Esophagus squamous epithelium (tissue), 5 donors: ENCODE measurements around the gene MEA1. TPM values are rescaled to one million over a fixed set of nuclear protein-coding genes. Genes with fewer than 3 reads are reported as not detected.

Source experiments
- DNase-seq: peaks from one replicate; lab custom pipeline; 2025; lab: John Stamatoyannopoulos, UW
- H3K27ac ChIP-seq, 4 donors: fragments of 200-600 bp; sonication (generic); one replicate each; pipeline ENCODE4 v1.5.1; 2016 to 2019; ENCODE audit warnings: mild to moderate bottlenecking in 1 of 4
- H3K27me3 ChIP-seq, 4 donors: fragments of 200-600 bp; sonication (generic); 1 replicate in 3 of 4; 2 replicates in 1 of 4; pipeline versions ENCODE4 v1.5.1 to v1.6.0; 2017 to 2021; ENCODE audit warnings: antibody characterized with exemption in 1 of 4
- H3K36me3 ChIP-seq, 3 donors: fragments of 200-600 bp; sonication (generic); one replicate each; pipeline ENCODE4 v1.5.1; 2016 to 2019
- H3K4me1 ChIP-seq, 3 donors: fragments of 200-600 bp; sonication (generic); one replicate each; pipeline ENCODE4 v1.5.1; 2017 to 2019
- H3K4me3 ChIP-seq, 4 donors: fragments of 200-600 bp; sonication (generic); 1 replicate in 3 of 4; 2 replicates in 1 of 4; pipeline ENCODE4 v1.5.1; 2016 to 2019; ENCODE audit warnings: mild to moderate bottlenecking in 2 of 4, moderate library complexity in 1 of 4
- H3K9me3 ChIP-seq, 3 donors: fragments of 200-600 bp; sonication (generic); one replicate each; pipeline ENCODE4 v1.5.1; 2016 to 2019
- POLR2A ChIP-seq, 4 donors: fragments of 450-650 bp; IDR thresholded peaks; one replicate each; pipeline ENCODE4 v1.6.1; 2017; ENCODE audit warnings: antibody characterized with exemption in 4 of 4, mild to moderate bottlenecking in 4 of 4, moderate library complexity in 3 of 4
- WGBS, 2 donors: methylation state at CpG; one replicate each; pipeline ENCODE4 v1.1.5; 2018; 5-methylcytosine and 5-hydroxymethylcytosine counted together
- intact Hi-C: fragments of 100-400 bp; cut with DNase I; formaldehyde crosslinking; loops from one replicate; pipeline ENCODE4 v1.15.0; 2022
- total RNA-seq, 4 donors: library from RNA; depleted of rRNA; stranded (reverse); fragments of >200 nt; gene quantifications; one replicate each; pipeline ENCODE4 v1.1.0, GENCODE V29; 2016
- TF ChIP-seq, protein P1 (sequence below), 6 experiments: fragments of 450-650 bp in 4 of 6; fragments of 200-600 bp in 2 of 6; sonication (generic) in 2 of 6; IDR thresholded peaks; one replicate each; pipeline ENCODE4 v1.5.1; 2016 to 2019; ENCODE audit warnings: antibody characterized with exemption in 6 of 6, mild to moderate bottlenecking in 4 of 6, moderate library complexity in 4 of 6
- donor health status: DM: yes; HTN: yes; CAD: no.

Gene MEA1
- total RNA-seq, 4 donors from 2014 or later = 28.9 to 56.6 (median 49.1) TPM

DNA sequence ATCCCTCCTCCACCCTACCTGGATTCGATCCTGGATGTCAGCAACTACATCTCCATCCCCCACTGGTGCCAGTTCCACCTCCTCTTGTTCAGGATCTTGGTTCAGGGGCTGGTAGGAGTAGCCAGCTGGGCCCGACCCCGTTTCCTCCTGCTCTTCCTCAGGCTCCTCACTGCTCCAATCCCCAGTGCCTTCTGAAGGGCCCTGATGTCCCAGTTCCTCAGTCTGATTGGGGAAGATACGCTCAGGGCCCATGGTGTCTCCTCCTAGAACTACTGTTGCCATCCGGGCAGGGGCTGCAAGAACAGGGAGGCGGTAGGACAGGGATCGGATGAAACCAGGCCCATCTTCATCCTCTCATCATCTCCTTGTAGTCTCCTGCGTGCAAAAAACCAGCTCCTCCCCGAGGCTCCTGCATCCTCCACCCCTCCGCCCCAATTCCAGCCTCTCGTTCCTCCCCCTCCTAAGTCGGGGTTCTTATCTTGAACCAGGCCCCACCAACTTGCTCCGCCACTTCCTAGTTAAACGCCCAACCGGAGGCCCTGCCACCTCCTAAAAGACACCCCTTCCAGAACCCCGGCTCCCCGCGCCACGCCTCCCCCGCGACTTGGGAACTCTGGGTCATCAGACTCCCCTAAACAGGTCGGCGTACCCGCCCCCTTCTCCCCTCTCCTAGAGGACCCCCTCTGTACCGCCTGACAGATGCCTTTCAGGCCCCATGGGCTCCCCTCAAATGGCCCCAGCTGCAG is 476 bp downstream of the MEA1 start:
- peaks cover 35 to 55% (median 44%) of the 10 kb centered on the region in 3 donors for H3K4me1 ChIP-seq
- intact Hi-C loops = no loop called here
- WGBS, 2 donors = 0% methylated on average over 12 to 14 of the region's 25 CpGs
- H3K9me3 ChIP-seq = no peaks in the 10 kb centered on the region
- no peak for TF ChIP-seq POLR2A (IDR thresholded peaks at IDR 0.05)
- TF ChIP-seq, protein P1, sequence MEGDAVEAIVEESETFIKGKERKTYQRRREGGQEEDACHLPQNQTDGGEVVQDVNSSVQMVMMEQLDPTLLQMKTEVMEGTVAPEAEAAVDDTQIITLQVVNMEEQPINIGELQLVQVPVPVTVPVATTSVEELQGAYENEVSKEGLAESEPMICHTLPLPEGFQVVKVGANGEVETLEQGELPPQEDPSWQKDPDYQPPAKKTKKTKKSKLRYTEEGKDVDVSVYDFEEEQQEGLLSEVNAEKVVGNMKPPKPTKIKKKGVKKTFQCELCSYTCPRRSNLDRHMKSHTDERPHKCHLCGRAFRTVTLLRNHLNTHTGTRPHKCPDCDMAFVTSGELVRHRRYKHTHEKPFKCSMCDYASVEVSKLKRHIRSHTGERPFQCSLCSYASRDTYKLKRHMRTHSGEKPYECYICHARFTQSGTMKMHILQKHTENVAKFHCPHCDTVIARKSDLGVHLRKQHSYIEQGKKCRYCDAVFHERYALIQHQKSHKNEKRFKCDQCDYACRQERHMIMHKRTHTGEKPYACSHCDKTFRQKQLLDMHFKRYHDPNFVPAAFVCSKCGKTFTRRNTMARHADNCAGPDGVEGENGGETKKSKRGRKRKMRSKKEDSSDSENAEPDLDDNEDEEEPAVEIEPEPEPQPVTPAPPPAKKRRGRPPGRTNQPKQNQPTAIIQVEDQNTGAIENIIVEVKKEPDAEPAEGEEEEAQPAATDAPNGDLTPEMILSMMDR (IDR thresholded peaks at IDR 0.05) = no peak
- no peaks in the 10 kb centered on the region for H3K27me3 ChIP-seq
- H3K27ac ChIP-seq = peak overlapping the region; percentile 78 to 88 (median 82)
- H3K4me3 ChIP-seq = peak overlapping the region; percentile 68 to 91 (median 70)
- H3K36me3 ChIP-seq = peaks cover 20 to 59% (median 21%) of the 10 kb centered on the region in 3 donors
- DNase-seq = peak; percentile 74

DNA sequence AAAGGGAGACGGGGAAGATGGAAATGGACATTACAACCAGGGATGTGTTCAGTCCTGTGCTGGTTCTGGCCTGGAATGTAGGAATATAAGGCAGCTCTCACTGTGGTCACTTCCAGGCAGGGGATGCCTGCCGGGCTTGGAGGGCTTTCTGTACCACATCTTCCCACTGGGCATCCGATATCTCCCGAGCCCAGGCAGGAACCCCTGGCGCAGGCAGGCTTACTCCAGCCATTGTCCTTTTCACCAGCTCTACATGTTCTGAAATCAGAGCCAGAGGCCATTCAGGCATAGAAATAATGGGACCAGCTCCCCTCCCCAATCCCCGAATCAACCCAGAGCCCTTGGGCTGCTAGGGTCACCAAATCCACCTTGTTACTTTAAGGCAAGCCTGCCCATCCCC is 1.4 kb downstream of the MEA1 start:
- H3K4me3 ChIP-seq = peak overlapping the region in 1 of 4 donors; percentile 68
- TF ChIP-seq POLR2A (IDR thresholded peaks at IDR 0.05) = no peak
- TF ChIP-seq, protein P1 (IDR thresholded peaks at IDR 0.05) = no peak
- no peaks in the 10 kb centered on the region for H3K9me3 ChIP-seq
- H3K27me3 ChIP-seq = no peaks in the 10 kb centered on the region
- peaks cover 35 to 50% (median 41%) of the 10 kb centered on the region in 3 donors for H3K4me1 ChIP-seq
- DNase-seq = no peak
- WGBS, 2 donors = 39 to 73% methylated on average over 5 to 6 of the region's 6 CpGs
- peak overlapping the region in 1 of 4 donors; percentile 81 for H3K27ac ChIP-seq
- peaks cover 14 to 59% (median 15%) of the 10 kb centered on the region in 3 donors for H3K36me3 ChIP-seq
- intact Hi-C loops = no loop called here

DNA sequence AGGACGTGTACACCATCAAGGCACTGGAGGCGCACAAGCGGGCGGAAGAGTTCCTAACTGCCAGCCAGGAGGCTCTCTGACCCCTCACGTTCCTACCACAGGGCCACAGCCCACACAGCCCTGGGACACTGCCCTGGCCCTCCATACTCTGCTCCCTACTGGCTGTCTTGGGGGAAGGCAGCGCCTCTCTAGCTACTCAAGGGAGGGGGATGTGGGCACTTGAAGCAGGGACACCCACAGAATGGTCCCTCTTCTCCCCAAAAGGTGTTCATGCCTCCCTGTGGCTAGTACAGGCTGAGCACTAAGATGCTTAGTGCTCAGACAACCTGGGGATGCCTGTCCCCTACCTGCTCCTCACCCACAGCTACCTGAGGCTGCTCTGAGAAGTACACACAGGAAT is 2.5 kb downstream of the MEA1 start:
- peaks cover 26 to 39% (median 30%) of the 10 kb centered on the region in 3 donors for H3K4me1 ChIP-seq
- no peak overlapping the region for H3K4me3 ChIP-seq
- H3K36me3 ChIP-seq = peaks cover 21 to 63% (median 21%) of the 10 kb centered on the region in 3 donors
- no peaks in the 10 kb centered on the region for H3K27me3 ChIP-seq
- H3K27ac ChIP-seq = no peak overlapping the region
- whole genome bisulfite sequencing, 2 donors = 68 to 92% methylated on average over 4 of the region's 6 CpGs
- no peak for DNase-seq
- no peaks in the 10 kb centered on the region for H3K9me3 ChIP-seq
- intact Hi-C loops = no loop called here
- no peak for TF ChIP-seq POLR2A (IDR thresholded peaks at IDR 0.05)
- TF ChIP-seq, protein P1 (IDR thresholded peaks at IDR 0.05) = no peak

DNA sequence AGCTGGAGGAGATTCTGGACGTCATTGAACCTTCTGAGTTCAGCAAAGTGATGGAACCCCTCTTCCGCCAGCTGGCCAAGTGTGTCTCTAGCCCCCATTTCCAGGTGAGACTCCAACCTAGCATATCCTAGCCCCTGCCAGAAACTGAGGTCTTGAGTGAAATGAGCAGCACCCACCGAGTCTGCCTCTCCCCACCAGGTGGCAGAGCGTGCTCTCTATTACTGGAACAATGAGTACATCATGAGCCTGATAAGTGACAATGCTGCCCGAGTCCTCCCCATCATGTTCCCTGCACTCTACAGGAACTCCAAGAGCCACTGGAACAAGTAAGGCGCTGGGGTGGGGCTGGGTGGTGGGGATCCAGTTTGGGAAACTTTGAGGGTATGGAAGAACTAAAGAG is 4.6 kb downstream of the MEA1 start:
- no peak overlapping the region for H3K27ac ChIP-seq
- WGBS, 2 donors = 60 to 100% methylated on average over 2 to 6 of the region's 6 CpGs
- no peak overlapping the region for H3K4me3 ChIP-seq
- H3K27me3 ChIP-seq = no peaks in the 10 kb centered on the region
- TF ChIP-seq, protein P1 (IDR thresholded peaks at IDR 0.05) = peak in 3 of 6 experiments; percentile 25 to 56 (median 43)
- no peak for TF ChIP-seq POLR2A (IDR thresholded peaks at IDR 0.05)
- peaks cover 10 to 19% (median 14%) of the 10 kb centered on the region in 3 donors for H3K4me1 ChIP-seq
- DNase-seq = no peak
- no peaks in the 10 kb centered on the region for H3K9me3 ChIP-seq
- intact Hi-C loops = no loop called here
- peaks cover 21 to 75% (median 26%) of the 10 kb centered on the region in 3 donors for H3K36me3 ChIP-seq

DNA sequence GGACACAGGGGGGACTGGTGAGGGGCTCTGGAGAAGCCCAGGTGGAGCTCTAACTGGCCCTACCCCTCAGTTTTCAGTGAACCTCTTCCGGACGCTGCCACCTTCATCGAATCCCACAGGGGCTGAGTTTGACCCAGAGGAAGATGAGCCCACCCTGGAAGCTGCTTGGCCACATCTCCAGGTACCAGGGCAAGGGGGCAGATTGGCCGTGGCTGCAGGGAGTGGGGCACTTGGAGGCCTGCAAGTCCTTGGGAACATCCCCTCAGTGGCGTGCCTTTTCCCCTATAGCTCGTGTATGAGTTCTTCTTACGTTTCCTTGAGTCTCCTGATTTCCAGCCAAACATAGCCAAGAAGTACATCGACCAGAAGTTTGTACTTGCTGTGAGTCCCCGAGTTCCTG is 6.6 kb downstream of the MEA1 start:
- peaks cover 21 to 88% (median 26%) of the 10 kb centered on the region in 3 donors for H3K36me3 ChIP-seq
- no peak overlapping the region for H3K4me3 ChIP-seq
- WGBS, 2 donors = 87 to 91% methylated on average over 6 to 9 of the region's 9 CpGs

More for the DNA sequence above, 6.6 kb downstream of the MEA1 start:
- DNase-seq = no peak
- Histone ChIP-seq H3K27me3 (no peaks in the 10 kb centered on the region), H3K9me3 (no peaks in the 10 kb centered on the region), H3K27ac (no peak overlapping the region), H3K4me1 (peaks cover 0 to 6% (median 4%) of the 10 kb centered on the region in 3 donors)
- no peak for TF ChIP-seq POLR2A (IDR thresholded peaks at IDR 0.05)
- TF ChIP-seq, protein P1 (IDR thresholded peaks at IDR 0.05) = no peak
- intact Hi-C loops = no loop called here
